ENCODE results near the gene DGKG.

DNA sequence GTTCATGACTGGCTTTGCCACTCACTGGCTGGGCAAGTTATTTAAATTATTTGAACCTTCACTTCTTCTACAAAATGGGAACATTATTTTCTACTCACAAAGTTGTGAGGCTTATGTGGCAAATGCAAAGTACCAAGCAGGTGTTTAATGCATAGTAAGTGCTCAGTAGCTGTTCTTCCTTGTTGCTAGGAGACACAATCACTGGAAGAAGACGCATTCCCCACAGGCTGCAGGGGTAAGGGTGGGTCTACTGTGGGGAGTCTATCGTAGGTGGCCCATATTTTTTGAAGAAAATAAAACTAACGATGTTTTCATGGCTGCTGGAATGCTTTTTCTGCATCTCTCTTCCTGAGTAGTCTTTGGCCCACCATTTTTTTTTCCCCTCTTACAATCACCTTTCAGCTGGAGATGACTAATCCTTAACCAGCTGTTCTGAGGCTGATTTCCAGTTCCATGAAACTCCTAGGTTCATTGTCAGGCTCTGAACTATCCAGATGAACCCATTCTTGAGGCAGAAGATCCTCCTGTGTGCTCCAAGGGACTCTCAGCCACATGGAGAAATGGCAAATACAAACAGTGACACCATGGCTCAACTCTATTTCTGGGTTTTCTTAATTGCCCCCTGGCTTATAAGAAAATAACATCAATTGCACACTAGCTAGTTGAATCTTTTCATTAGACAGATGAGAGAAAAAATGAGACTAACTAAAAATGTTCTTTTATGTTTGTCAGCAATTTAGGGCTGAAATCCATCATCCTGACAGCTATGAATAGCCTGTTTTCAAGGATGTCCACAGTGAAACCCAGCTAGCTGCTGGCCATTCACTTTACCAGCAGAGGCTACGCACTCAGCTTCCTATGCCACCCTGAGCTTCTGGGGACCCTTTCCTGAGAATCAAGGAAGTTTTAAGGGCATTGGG, 144.9 kb downstream of the DGKG start:
- TF ChIP-seq BHLHE40 (IDR thresholded peaks at IDR 0.05; ENCODE audit: borderline replicate concordance): no peak
- TF ChIP-seq TARDBP (IDR thresholded peaks at IDR 0.05): no peak
- no peak for TF ChIP-seq HDGF (IDR thresholded peaks at IDR 0.05; ENCODE audit: borderline replicate concordance)
- TF ChIP-seq FOXA1 (IDR thresholded peaks at IDR 0.05): no peak
- TF ChIP-seq, protein P1, sequence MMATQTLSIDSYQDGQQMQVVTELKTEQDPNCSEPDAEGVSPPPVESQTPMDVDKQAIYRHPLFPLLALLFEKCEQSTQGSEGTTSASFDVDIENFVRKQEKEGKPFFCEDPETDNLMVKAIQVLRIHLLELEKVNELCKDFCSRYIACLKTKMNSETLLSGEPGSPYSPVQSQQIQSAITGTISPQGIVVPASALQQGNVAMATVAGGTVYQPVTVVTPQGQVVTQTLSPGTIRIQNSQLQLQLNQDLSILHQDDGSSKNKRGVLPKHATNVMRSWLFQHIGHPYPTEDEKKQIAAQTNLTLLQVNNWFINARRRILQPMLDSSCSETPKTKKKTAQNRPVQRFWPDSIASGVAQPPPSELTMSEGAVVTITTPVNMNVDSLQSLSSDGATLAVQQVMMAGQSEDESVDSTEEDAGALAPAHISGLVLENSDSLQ (IDR thresholded peaks at IDR 0.05): no peak
